DND-41 (cell line): ENCODE measurements around the gene ZNF691.

Experiments
- ATAC-seq: fragments of 200-7000 bp; cut with Tn5 transposase; 3 replicates; pipeline ENCODE4 v1.9.1; 2021; ENCODE audit warnings: low read depth; ENCODE audit not compliant: insufficient read depth
- DNase-seq: peaks from one replicate; pipeline ENCODE4 v3.0.0-alpha.2; 2020
- H2AFZ ChIP-seq: 2 replicates; pipeline ENCODE4 v1.6.0; 2012; ENCODE audit warnings: low read depth, low read length
- H3K27ac ChIP-seq: 2 replicates; pipeline ENCODE4 v1.5.1; 2012; ENCODE audit warnings: low read length, inconsistent platforms
- H3K27me3 ChIP-seq: fragments of 200-600 bp; sonication (generic); 2 replicates; pipeline ENCODE4 v1.6.0; 2012; ENCODE audit warnings: low read length, mild to moderate bottlenecking, inconsistent platforms; ENCODE audit not compliant: insufficient read depth, poor library complexity
- H3K36me3 ChIP-seq: 2 replicates; pipeline ENCODE4 v1.5.1; 2012; ENCODE audit warnings: low read length, inconsistent platforms; ENCODE audit not compliant: insufficient read depth
- H3K4me1 ChIP-seq: 2 replicates; pipeline ENCODE4 v1.5.1; 2012; ENCODE audit warnings: mild to moderate bottlenecking, low read length; ENCODE audit not compliant: insufficient read depth
- H3K4me2 ChIP-seq: 2 replicates; pipeline ENCODE4 v1.6.0; 2012; ENCODE audit warnings: mild to moderate bottlenecking, moderate library complexity, low read length, inconsistent platforms; ENCODE audit not compliant: insufficient read depth
- H3K4me3 ChIP-seq, 2 experiments: fragments of 200-600 bp in 1 of 2; shearing (Covaris generic) in 1 of 2; 2 replicates each; pipeline ENCODE4 v1.5.1; 2012 to 2016; ENCODE audit warnings: inconsistent platforms in 2 of 2, low read length in 2 of 2, mild to moderate bottlenecking in 2 of 2, low read depth in 1 of 2, moderate library complexity in 1 of 2
- H3K79me2 ChIP-seq: 2 replicates; pipeline ENCODE4 v1.6.0; 2012; ENCODE audit warnings: low read length, inconsistent platforms; ENCODE audit not compliant: insufficient read depth
- H3K9ac ChIP-seq: 2 replicates; pipeline ENCODE4 v1.6.0; 2012; ENCODE audit warnings: low read depth, mild to moderate bottlenecking, inconsistent platforms, low read length, moderate library complexity
- H3K9me3 ChIP-seq: 2 replicates; pipeline ENCODE4 v1.5.1; 2012; ENCODE audit warnings: low read length, moderate library complexity, mild to moderate bottlenecking, inconsistent platforms; ENCODE audit not compliant: insufficient read depth, severe bottlenecking
- H4K20me1 ChIP-seq: 2 replicates; pipeline ENCODE4 v1.6.0; 2012; ENCODE audit warnings: low read length; ENCODE audit not compliant: insufficient read depth
- EZH2 ChIP-seq: IDR thresholded peaks from 3 replicates; pipeline ENCODE4 v1.6.1; 2012; ENCODE audit warnings: borderline replicate concordance, low read depth, mild to moderate bottlenecking, moderate library complexity, low read length, inconsistent platforms; ENCODE audit not compliant: severe bottlenecking
- TF ChIP-seq, protein P1 (sequence below): IDR thresholded peaks from 2 replicates; pipeline ENCODE4 v1.5.1; 2012; ENCODE audit warnings: borderline replicate concordance, low read length, moderate library complexity, mild to moderate bottlenecking; ENCODE audit not compliant: poor library complexity, severe bottlenecking; ENCODE audit errors: extremely low read depth

Gene ZNF691

GRCh38 chr1:42830631-42831030, 15.8 kb upstream of the ZNF691 start:
- TF ChIP-seq, protein P1, sequence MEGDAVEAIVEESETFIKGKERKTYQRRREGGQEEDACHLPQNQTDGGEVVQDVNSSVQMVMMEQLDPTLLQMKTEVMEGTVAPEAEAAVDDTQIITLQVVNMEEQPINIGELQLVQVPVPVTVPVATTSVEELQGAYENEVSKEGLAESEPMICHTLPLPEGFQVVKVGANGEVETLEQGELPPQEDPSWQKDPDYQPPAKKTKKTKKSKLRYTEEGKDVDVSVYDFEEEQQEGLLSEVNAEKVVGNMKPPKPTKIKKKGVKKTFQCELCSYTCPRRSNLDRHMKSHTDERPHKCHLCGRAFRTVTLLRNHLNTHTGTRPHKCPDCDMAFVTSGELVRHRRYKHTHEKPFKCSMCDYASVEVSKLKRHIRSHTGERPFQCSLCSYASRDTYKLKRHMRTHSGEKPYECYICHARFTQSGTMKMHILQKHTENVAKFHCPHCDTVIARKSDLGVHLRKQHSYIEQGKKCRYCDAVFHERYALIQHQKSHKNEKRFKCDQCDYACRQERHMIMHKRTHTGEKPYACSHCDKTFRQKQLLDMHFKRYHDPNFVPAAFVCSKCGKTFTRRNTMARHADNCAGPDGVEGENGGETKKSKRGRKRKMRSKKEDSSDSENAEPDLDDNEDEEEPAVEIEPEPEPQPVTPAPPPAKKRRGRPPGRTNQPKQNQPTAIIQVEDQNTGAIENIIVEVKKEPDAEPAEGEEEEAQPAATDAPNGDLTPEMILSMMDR: no peak
- no peak for TF ChIP-seq EZH2
- Histone ChIP-seq H3K4me3 (no peak overlapping the region), H3K9ac (no peak overlapping the region), H3K9me3 (no peaks in the 10 kb centered on the region), H3K27me3 (no peaks in the 10 kb centered on the region), H3K36me3 (no peaks in the 10 kb centered on the region), H3K4me2 (no peak overlapping the region), H3K79me2 (no peaks in the 10 kb centered on the region), H2AFZ (no peak overlapping the region), H3K4me1 (no peaks in the 10 kb centered on the region), H3K27ac (no peak overlapping the region), H4K20me1 (no peaks in the 10 kb centered on the region)
- no peak for ATAC-seq
- DNase-seq: no peak

- Histone ChIP-seq H3K4me1 (no peaks in the 10 kb centered on the region), H3K79me2 (no peaks in the 10 kb centered on the region), H3K4me2 (no peak overlapping the region), H2AFZ (no peak overlapping the region), H3K27me3 (no peaks in the 10 kb centered on the region), H4K20me1 (no peaks in the 10 kb centered on the region), H3K9me3 (no peaks in the 10 kb centered on the region), H3K27ac (no peak overlapping the region), H3K4me3 (no peak overlapping the region), H3K9ac (no peak overlapping the region), H3K36me3 (no peaks in the 10 kb centered on the region)
- DNase-seq (no peak), ATAC-seq (no peak)
- no peak for TF ChIP-seq EZH2
- TF ChIP-seq, protein P1: no peak
Observed at GRCh38 chr1:42831273-42831672, 15.1 kb upstream of the ZNF691 start.

- TF ChIP-seq EZH2: no peak
- TF ChIP-seq, protein P1: no peak
- Histone ChIP-seq H2AFZ (no peak overlapping the region), H3K4me2 (no peak overlapping the region), H3K4me1 (no peaks in the 10 kb centered on the region), H3K79me2 (no peaks in the 10 kb centered on the region), H3K36me3 (no peaks in the 10 kb centered on the region), H4K20me1 (no peaks in the 10 kb centered on the region), H3K27ac (no peak overlapping the region), H3K27me3 (no peaks in the 10 kb centered on the region), H3K9me3 (no peaks in the 10 kb centered on the region), H3K4me3 (no peak overlapping the region), H3K9ac (no peak overlapping the region)
- no peak for ATAC-seq
- DNase-seq: no peak
Observed at GRCh38 chr1:42832641-42833240, 13.7 kb upstream of the ZNF691 start.
